Omental fat pad (tissue), 4 donors: ENCODE data around the gene TMPRSS11B. TPM values are rescaled to one million over a fixed set of nuclear protein-coding genes. Genes with fewer than 3 reads are reported as not detected.

Experiments used
- ATAC-seq: fragments of 150-250 bp; one replicate; pipeline ENCODE4 v1.9.1; 2016; ENCODE audit warnings: mild to moderate bottlenecking, moderate library complexity; ENCODE audit not compliant: low FRiP score
- DNase-seq: peaks from one replicate; pipeline ENCODE4 v3.0.0-alpha.2; 2019; ENCODE audit warnings: low spot score
- CTCF ChIP-seq, 3 donors: fragments of 450-650 bp; IDR thresholded peaks; one replicate each; pipeline ENCODE4 v1.5.1; 2016 to 2017; ENCODE audit warnings: antibody characterized with exemption in 3 of 3, mild to moderate bottlenecking in 3 of 3, moderate library complexity in 2 of 3
- total RNA-seq, 4 donors: library from RNA; depleted of rRNA; stranded (reverse); fragments of >200 nt; gene quantifications; one replicate each; pipeline ENCODE4 v1.1.0, GENCODE V29; 2016

Gene TMPRSS11B
- total RNA-seq, 4 donors from 2014 or later = not detected

GRCh38 chr4:68182382-68182820, 63.1 kb downstream of the TMPRSS11B start:
- DNase-seq (no peak), ATAC-seq (no peak)
- no peak for TF ChIP-seq CTCF (IDR thresholded peaks at IDR 0.05)

- ATAC-seq (no peak), DNase-seq (no peak)
- no peak for TF ChIP-seq CTCF (IDR thresholded peaks at IDR 0.05)
Measured at GRCh38 chr4:68180849-68181526, 64.5 kb downstream of the TMPRSS11B start.

GRCh38 chr4:68176904-68177303, 68.6 kb downstream of the TMPRSS11B start:
- ATAC-seq (no peak), DNase-seq (no peak)
- TF ChIP-seq CTCF (IDR thresholded peaks at IDR 0.05) = no peak

Other genes starting within 250 kb of the TMPRSS11B start
- gene TMPRSS11F, start 115.8 kb downstream of the TMPRSS11B start, total RNA-seq = not detected
- gene YTHDC1, start 104.4 kb upstream of the TMPRSS11B start, total RNA-seq = 10 to 100 TPM; 43.3 to 78.2 (median 60.9) TPM
- not detected for gene TMPRSS11E, start 201.8 kb upstream of the TMPRSS11B start, total RNA-seq